IPS-20b (cell line): ENCODE results near the gene ZC3H18.

Experiments
- H3K27ac ChIP-seq: one replicate; pipeline ENCODE4 v1.5.1; 2013; ENCODE audit warnings: low read length
- H3K27me3 ChIP-seq: 2 replicates; pipeline ENCODE4 v1.6.1; 2013; ENCODE audit warnings: mild to moderate bottlenecking, low read length, inconsistent platforms; ENCODE audit not compliant: insufficient read depth
- H3K36me3 ChIP-seq: 2 replicates; pipeline ENCODE4 v1.6.1; 2013; ENCODE audit warnings: low read depth, mild to moderate bottlenecking, inconsistent platforms, low read length, moderate library complexity; ENCODE audit not compliant: insufficient read depth
- H3K4me1 ChIP-seq: 2 replicates; pipeline ENCODE4 v1.6.1; 2013; ENCODE audit warnings: mild to moderate bottlenecking, control low read depth, inconsistent platforms, low read length, moderate library complexity; ENCODE audit not compliant: insufficient read depth
- H3K4me3 ChIP-seq: 2 replicates; pipeline ENCODE4 v1.5.1; 2013; ENCODE audit warnings: mild to moderate bottlenecking, low read length, inconsistent platforms
- H3K9ac ChIP-seq: 2 replicates; pipeline ENCODE4 v1.6.1; 2013; ENCODE audit warnings: low read depth, mild to moderate bottlenecking, inconsistent platforms, low read length, moderate library complexity
- H3K9me3 ChIP-seq: 2 replicates; pipeline ENCODE4 v1.6.1; 2013; ENCODE audit warnings: mild to moderate bottlenecking, low read depth, low read length, inconsistent platforms; ENCODE audit not compliant: insufficient read depth

ZC3H18 gene

GRCh38 chr16:88624977-88625576 lies 54.9 kb downstream of the ZC3H18 start:
- no peak overlapping the region for H3K9ac ChIP-seq
- peaks cover 69% of the 10 kb centered on the region for H3K36me3 ChIP-seq
- H3K27me3 ChIP-seq, result no peaks in the 10 kb centered on the region
- no peaks in the 10 kb centered on the region for H3K9me3 ChIP-seq
- H3K4me3 ChIP-seq, result no peak overlapping the region
- H3K27ac ChIP-seq, result no peak overlapping the region
- H3K4me1 ChIP-seq, result no peaks in the 10 kb centered on the region

DNA sequence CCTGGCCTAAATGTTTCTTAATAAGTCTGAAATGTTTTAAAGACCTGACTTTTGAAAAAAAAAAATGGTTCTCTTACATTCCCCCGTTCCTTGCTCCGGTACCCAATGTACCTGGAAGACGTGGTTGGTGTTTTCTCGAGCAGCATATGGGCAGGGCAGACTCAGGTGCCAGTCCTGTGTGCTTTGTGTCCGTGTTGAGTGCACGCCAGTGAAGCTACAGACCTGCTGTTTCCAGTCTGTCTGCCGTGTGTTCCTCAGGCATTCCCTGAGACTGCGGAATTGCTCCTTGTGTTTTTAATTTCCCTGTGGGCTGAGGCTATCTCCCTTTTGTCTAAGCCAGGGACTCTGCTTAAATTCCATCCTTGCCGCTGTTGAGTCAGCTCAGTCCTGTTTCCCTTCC lies 56.4 kb downstream of the ZC3H18 start:
- Histone ChIP-seq H3K36me3 (peaks cover 79% of the 10 kb centered on the region), H3K27me3 (no peaks in the 10 kb centered on the region), H3K4me1 (no peaks in the 10 kb centered on the region), H3K27ac (no peak overlapping the region), H3K9me3 (no peaks in the 10 kb centered on the region), H3K9ac (no peak overlapping the region), H3K4me3 (no peak overlapping the region)

- no peaks in the 10 kb centered on the region for H3K9me3 ChIP-seq
- H3K9ac ChIP-seq, result no peak overlapping the region
- H3K27me3 ChIP-seq, result no peaks in the 10 kb centered on the region
- H3K4me3 ChIP-seq, result no peak overlapping the region
- peaks cover 75% of the 10 kb centered on the region for H3K36me3 ChIP-seq
- peak overlapping the region; percentile 53 for H3K27ac ChIP-seq
- no peaks in the 10 kb centered on the region for H3K4me1 ChIP-seq
Observed at GRCh38 chr16:88627531-88628411, 57.6 kb downstream of the ZC3H18 start.

GRCh38 chr16:88628512-88628974 lies 58.3 kb downstream of the ZC3H18 start:
- no peaks in the 10 kb centered on the region for H3K27me3 ChIP-seq
- peak overlapping the region; percentile 53 for H3K27ac ChIP-seq
- no peak overlapping the region for H3K4me3 ChIP-seq
- H3K9ac ChIP-seq, result no peak overlapping the region
- H3K9me3 ChIP-seq, result no peaks in the 10 kb centered on the region
- no peaks in the 10 kb centered on the region for H3K4me1 ChIP-seq
- H3K36me3 ChIP-seq, result peaks cover 67% of the 10 kb centered on the region

- Histone ChIP-seq H3K36me3 (peaks cover 55% of the 10 kb centered on the region), H3K4me3 (no peak overlapping the region), H3K27me3 (peaks cover under 1% of the 10 kb centered on the region; the same call in 1 of the 2 replicates), H3K9me3 (no peaks in the 10 kb centered on the region), H3K9ac (no peak overlapping the region), H3K4me1 (no peaks in the 10 kb centered on the region; the same call in 1 of the 2 replicates), H3K27ac (no peak overlapping the region)
Observed at GRCh38 chr16:88629835-88630234, 59.6 kb downstream of the ZC3H18 start.

GRCh38 chr16:88630433-88630832 lies 60.2 kb downstream of the ZC3H18 start:
- no peak overlapping the region for H3K9ac ChIP-seq
- peaks cover 51% of the 10 kb centered on the region for H3K36me3 ChIP-seq
- H3K27ac ChIP-seq, result no peak overlapping the region
- H3K4me3 ChIP-seq, result no peak overlapping the region
- no peaks in the 10 kb centered on the region; the same call in 1 of the 2 replicates for H3K4me1 ChIP-seq
- H3K9me3 ChIP-seq, result no peaks in the 10 kb centered on the region
- peaks cover 7% of the 10 kb centered on the region for H3K27me3 ChIP-seq

DNA sequence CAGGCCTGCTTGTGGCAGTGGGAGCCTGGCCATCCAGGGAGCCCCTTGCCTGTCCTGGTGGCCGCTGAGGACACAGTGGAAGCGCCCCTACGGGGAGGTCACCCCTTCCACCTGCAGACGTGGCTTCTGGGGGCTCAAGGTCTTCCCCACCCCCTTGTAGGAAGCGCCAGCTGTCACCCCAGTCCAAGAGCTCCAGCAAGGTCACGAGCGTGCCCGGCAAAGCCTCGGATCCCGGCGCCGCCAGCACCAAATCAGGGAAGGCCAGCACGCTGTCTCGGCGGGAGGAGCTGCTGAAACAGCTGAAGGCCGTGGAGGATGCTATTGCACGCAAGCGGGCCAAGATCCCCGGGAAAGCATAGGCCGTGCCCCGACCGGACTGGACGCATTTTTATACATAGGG lies 60.7 kb downstream of the ZC3H18 start:
- Histone ChIP-seq H3K4me1 (no peaks in the 10 kb centered on the region; the same call in 1 of the 2 replicates), H3K9me3 (no peaks in the 10 kb centered on the region), H3K4me3 (no peak overlapping the region), H3K27me3 (peaks cover 12% of the 10 kb centered on the region), H3K9ac (no peak overlapping the region), H3K27ac (no peak overlapping the region), H3K36me3 (peaks cover 47% of the 10 kb centered on the region)

DNA sequence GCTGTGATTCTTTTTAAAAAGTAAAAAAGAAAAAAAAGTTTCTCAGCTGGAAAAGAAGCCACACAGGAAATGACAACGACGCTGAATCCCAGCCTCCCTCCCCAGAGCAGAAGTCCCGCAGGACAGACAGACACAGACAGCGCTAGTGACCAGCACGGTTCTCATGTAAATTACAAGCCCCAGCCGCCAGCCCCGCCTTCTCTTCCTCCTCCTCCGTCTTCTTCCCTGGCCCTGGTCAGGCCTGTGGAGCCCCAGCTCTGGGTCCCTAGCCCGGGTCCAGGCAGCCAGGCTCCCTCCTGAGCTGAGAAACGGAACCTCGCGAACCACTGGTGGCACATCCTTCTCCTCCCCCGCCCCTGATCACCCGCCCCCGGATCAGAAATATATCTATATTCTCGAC lies 61.2 kb downstream of the ZC3H18 start:
- no peak overlapping the region for H3K9ac ChIP-seq
- no peak overlapping the region for H3K4me3 ChIP-seq
- H3K36me3 ChIP-seq, result peaks cover 43% of the 10 kb centered on the region
- no peak overlapping the region for H3K27ac ChIP-seq
- H3K27me3 ChIP-seq, result peaks cover 16% of the 10 kb centered on the region
- no peaks in the 10 kb centered on the region; the same call in 1 of the 2 replicates for H3K4me1 ChIP-seq
- no peaks in the 10 kb centered on the region for H3K9me3 ChIP-seq

DNA sequence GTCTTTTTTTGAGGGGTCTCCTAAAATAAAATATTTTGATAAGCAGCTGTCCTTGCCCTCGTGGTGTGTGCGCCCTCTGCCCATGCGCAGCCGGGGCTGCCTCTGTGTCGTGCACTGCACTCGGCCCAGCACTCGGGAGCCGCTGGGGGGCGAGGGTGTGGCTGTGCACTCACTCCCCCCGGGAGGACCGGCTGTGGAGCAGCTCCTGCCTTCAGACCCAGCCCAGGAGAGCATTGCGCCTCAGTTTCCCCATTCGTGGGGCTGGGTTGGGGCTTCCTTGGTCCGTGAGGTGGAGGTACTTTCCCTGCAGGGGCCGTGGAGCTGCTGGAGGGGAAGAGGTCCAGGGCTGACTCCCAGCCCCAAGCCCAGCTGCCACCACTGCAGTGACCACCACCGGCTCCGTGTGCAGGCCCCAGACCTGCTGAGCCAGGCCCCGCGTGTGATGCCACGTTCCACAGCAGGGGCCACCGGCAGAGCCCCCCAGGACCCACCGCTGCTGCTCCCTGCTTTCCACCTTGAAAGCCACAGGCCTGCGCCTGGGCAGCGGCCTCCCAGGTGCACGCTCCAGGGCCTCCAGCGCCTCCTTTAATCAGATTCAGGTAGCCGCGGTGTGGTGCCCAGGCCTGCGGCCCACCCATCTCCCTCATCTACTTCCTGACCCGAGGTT lies 61.9 kb downstream of the ZC3H18 start:
- Histone ChIP-seq H3K36me3 (peaks cover 42% of the 10 kb centered on the region), H3K4me3 (no peak overlapping the region), H3K9ac (no peak overlapping the region), H3K27ac (no peak overlapping the region), H3K9me3 (no peaks in the 10 kb centered on the region), H3K4me1 (no peaks in the 10 kb centered on the region; the same call in 1 of the 2 replicates), H3K27me3 (peaks cover 17% of the 10 kb centered on the region)

DNA sequence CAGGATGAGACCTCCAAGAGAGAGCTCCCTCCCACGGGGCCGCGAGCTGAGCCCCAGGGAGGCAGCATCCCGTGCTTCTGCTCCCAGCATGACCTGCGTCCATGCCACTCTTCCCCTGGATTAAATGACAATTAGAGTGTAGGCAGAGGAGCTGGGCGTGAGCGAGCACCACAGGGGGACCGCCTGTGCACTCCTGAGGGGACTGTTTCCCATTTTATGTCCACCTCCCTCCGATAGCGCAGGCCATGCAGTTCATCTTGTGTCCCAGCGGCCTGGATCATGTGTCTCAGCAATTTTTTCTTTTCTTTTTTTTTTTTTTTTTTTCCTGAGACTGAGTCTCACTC lies 62.4 kb downstream of the ZC3H18 start:
- H3K36me3 ChIP-seq, result peaks cover 38% of the 10 kb centered on the region
- no peak overlapping the region for H3K4me3 ChIP-seq
- H3K9me3 ChIP-seq, result no peaks in the 10 kb centered on the region
- no peaks in the 10 kb centered on the region; the same call in 1 of the 2 replicates for H3K4me1 ChIP-seq
- no peak overlapping the region for H3K27ac ChIP-seq
- H3K27me3 ChIP-seq, result peaks cover 17% of the 10 kb centered on the region
- no peak overlapping the region for H3K9ac ChIP-seq

DNA sequence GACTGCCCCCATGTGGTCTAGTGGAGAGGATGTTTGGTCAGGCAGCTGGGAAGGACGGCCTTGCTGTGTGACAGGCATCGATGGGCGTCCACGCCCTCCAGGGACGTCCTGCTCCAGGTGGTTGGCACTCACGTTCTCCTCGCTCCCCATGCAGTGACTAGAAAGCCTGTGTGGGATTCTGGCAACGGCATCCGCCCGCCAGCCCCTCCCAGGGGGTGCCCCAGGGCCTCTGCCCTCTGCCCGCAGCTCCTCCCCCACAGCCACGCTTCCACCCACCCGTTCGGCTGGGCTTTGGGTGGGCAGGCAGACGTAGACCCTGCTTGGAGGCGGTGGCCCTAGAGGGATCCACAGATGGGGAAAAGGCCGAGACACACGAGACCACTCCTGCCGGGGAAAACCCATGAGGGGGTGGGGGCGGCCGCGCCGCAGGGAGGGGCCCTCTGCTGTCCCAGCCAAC lies 63.5 kb downstream of the ZC3H18 start:
- H3K36me3 ChIP-seq, result peaks cover 31% of the 10 kb centered on the region
- H3K27ac ChIP-seq, result no peak overlapping the region
- no peaks in the 10 kb centered on the region for H3K9me3 ChIP-seq
- no peaks in the 10 kb centered on the region; the same call in 1 of the 2 replicates for H3K4me1 ChIP-seq
- H3K9ac ChIP-seq, result no peak overlapping the region; the same call in 1 of the 2 replicates
- H3K4me3 ChIP-seq, result peak overlapping the region; percentile 72; the same call in 1 of the 2 replicates
- peaks cover 20% of the 10 kb centered on the region for H3K27me3 ChIP-seq
